Right renal cortex interstitium (tissue), 3 donors: ENCODE results near the gene CDH8. TPM values are rescaled to one million over a fixed set of nuclear protein-coding genes. Genes with fewer than 3 reads are reported as not detected.

Experiments used
- DNase-seq, 3 donors: peaks; one replicate each; pipeline ENCODE4 v3.0.0-alpha.2; 2013; ENCODE audit warnings: low read depth in 3 of 3, low spot score in 2 of 3
- polyA plus RNA-seq, 3 donors: library from polyadenylated mRNA; unstranded; fragments of 120-200 nt; gene quantifications; one replicate each; pipeline ENCODE4 v1.2.1, GENCODE V29; 2013; ENCODE audit not compliant: insufficient read length in 3 of 3

CDH8 gene
- polyA plus RNA-seq, 3 donors: 4.4 to 5.5 (median 5.2) TPM

GRCh38 chr16:62034231-62035114 lies 1.8 kb downstream of the CDH8 start:
- DNase-seq: no peak

GRCh38 chr16:62033065-62033464 lies 3.2 kb downstream of the CDH8 start:
- DNase-seq: no peak

GRCh38 chr16:62029947-62030346 lies 6.3 kb downstream of the CDH8 start:
- DNase-seq: no peak

- DNase-seq: no peak
These were observed 13.6 kb downstream of the CDH8 start for GRCh38 chr16:62022688-62023087.

- DNase-seq: no peak
These were observed 15.1 kb downstream of the CDH8 start for GRCh38 chr16:62021161-62021581.

- DNase-seq: no peak
These were observed 15.6 kb downstream of the CDH8 start for GRCh38 chr16:62020681-62021080.

- DNase-seq: no peak
These were observed 16.4 kb downstream of the CDH8 start for GRCh38 chr16:62019851-62020250.

- DNase-seq: no peak
These were observed 17.8 kb downstream of the CDH8 start for GRCh38 chr16:62018301-62019060.

GRCh38 chr16:62014319-62014923 lies 21.8 kb downstream of the CDH8 start:
- no peak for DNase-seq

GRCh38 chr16:62010186-62010585 lies 26.1 kb downstream of the CDH8 start:
- no peak for DNase-seq

- DNase-seq: no peak
These were observed 37.8 kb downstream of the CDH8 start for GRCh38 chr16:61998460-61998859.

- DNase-seq: peak in 1 of 3 donors; percentile 5
These were observed 43.1 kb downstream of the CDH8 start for GRCh38 chr16:61993108-61993507.

GRCh38 chr16:61987474-61988012 lies 48.7 kb downstream of the CDH8 start:
- no peak for DNase-seq

GRCh38 chr16:61969077-61969382 lies 67.2 kb downstream of the CDH8 start:
- DNase-seq: no peak

GRCh38 chr16:61968242-61969076 lies 67.8 kb downstream of the CDH8 start:
- DNase-seq: no peak

GRCh38 chr16:61957075-61957855 lies 79.0 kb downstream of the CDH8 start:
- DNase-seq: no peak

GRCh38 chr16:61952841-61953240 lies 83.4 kb downstream of the CDH8 start:
- no peak for DNase-seq

- DNase-seq: no peak
These were observed 87.8 kb downstream of the CDH8 start for GRCh38 chr16:61948414-61948813.

GRCh38 chr16:61946019-61946418 lies 90.2 kb downstream of the CDH8 start:
- no peak for DNase-seq

GRCh38 chr16:61945511-61945910 lies 90.7 kb downstream of the CDH8 start:
- DNase-seq: no peak
